Measurements from ENCODE around the gene DENND1A. TPM values are rescaled to one million over a fixed set of nuclear protein-coding genes. Genes with fewer than 3 reads are reported as not detected.
"Not testable (repeated sequence)": the region's sequence is repeated elsewhere in the genome, so short reads cannot be mapped to it uniquely, and the experiment has no call there.

DENND1A gene
- total RNA-seq, 1 donor from 2014 or later, result 24.4 TPM

- DNase-seq (ENCODE audit: low spot score), result no peak
These were observed 274.8 kb downstream of the DENND1A start for GRCh38 chr9:123654994-123655637.

GRCh38 chr9:123654218-123654993 lies 275.5 kb downstream of the DENND1A start:
- DNase-seq (ENCODE audit: low spot score), result no peak

- no peak for DNase-seq (ENCODE audit: low spot score)
These were observed 277.5 kb downstream of the DENND1A start for GRCh38 chr9:123652416-123652815.

GRCh38 chr9:123651871-123652270 lies 278.1 kb downstream of the DENND1A start:
- DNase-seq (ENCODE audit: low spot score), result no peak

GRCh38 chr9:123651273-123651672 lies 278.7 kb downstream of the DENND1A start:
- DNase-seq (ENCODE audit: low spot score), result no peak

GRCh38 chr9:123649909-123650308 lies 280.0 kb downstream of the DENND1A start:
- DNase-seq (ENCODE audit: low spot score), result no peak

- DNase-seq (ENCODE audit: low spot score), result no peak
These were observed 282.8 kb downstream of the DENND1A start for GRCh38 chr9:123647145-123647544.

GRCh38 chr9:123645762-123646161 lies 284.2 kb downstream of the DENND1A start:
- DNase-seq (ENCODE audit: low spot score), result no peak

- no peak for DNase-seq (ENCODE audit: low spot score)
These were observed 284.8 kb downstream of the DENND1A start for GRCh38 chr9:123645126-123645525.

- no peak for DNase-seq (ENCODE audit: low spot score)
These were observed 286.4 kb downstream of the DENND1A start for GRCh38 chr9:123643518-123643917.

GRCh38 chr9:123642291-123643278 lies 287.3 kb downstream of the DENND1A start:
- DNase-seq (ENCODE audit: low spot score), result no peak

GRCh38 chr9:123640792-123641222 lies 289.1 kb downstream of the DENND1A start:
- DNase-seq (ENCODE audit: low spot score), result no peak

GRCh38 chr9:123639743-123640142 lies 290.2 kb downstream of the DENND1A start:
- no peak for DNase-seq (ENCODE audit: low spot score)

- no peak for DNase-seq (ENCODE audit: low spot score)
These were observed 291.8 kb downstream of the DENND1A start for GRCh38 chr9:123637945-123638634.

GRCh38 chr9:123637606-123637944 lies 292.4 kb downstream of the DENND1A start:
- no peak for DNase-seq (ENCODE audit: low spot score)

- not testable (repeated sequence) for DNase-seq (ENCODE audit: low spot score)
These were observed 293.1 kb downstream of the DENND1A start for GRCh38 chr9:123636805-123637204.

GRCh38 chr9:123631862-123632261 lies 298.1 kb downstream of the DENND1A start:
- DNase-seq (ENCODE audit: low spot score), result no peak

GRCh38 chr9:123630233-123630632 lies 299.7 kb downstream of the DENND1A start:
- no peak for DNase-seq (ENCODE audit: low spot score)

- DNase-seq (ENCODE audit: low spot score), result no peak
These were observed 300.4 kb downstream of the DENND1A start for GRCh38 chr9:123629531-123629930.

GRCh38 chr9:123622711-123623241 lies 307.1 kb downstream of the DENND1A start:
- DNase-seq (ENCODE audit: low spot score), result no peak

- DNase-seq (ENCODE audit: low spot score), result no peak
These were observed 309.7 kb downstream of the DENND1A start for GRCh38 chr9:123620239-123620638.
